ENCODE measurements around the gene TNIK.
"Not testable (repeated sequence)": the region's sequence is repeated elsewhere in the genome, so short reads cannot be mapped to it uniquely, and the experiment has no call there.

Gene TNIK

GRCh38 chr3:171371354-171371753 lies 88.9 kb downstream of the TNIK start:
- no peak for TF ChIP-seq CTCF (IDR thresholded peaks at IDR 0.05)
- no peak overlapping the region for H3K27ac ChIP-seq
- no peak for DNase-seq (ENCODE audit: low spot score)
- H3K4me3 ChIP-seq, result no peak overlapping the region

GRCh38 chr3:171369156-171369555 lies 91.0 kb downstream of the TNIK start:
- no peak for DNase-seq (ENCODE audit: low spot score)
- no peak overlapping the region for H3K27ac ChIP-seq
- no peak overlapping the region for H3K4me3 ChIP-seq
- TF ChIP-seq CTCF (IDR thresholded peaks at IDR 0.05), result no peak

- H3K4me3 ChIP-seq; DNase-seq (ENCODE audit: low spot score): not testable (repeated sequence)
Observed at GRCh38 chr3:171366738-171367137, 93.5 kb downstream of the TNIK start.

GRCh38 chr3:171366043-171366442 lies 94.2 kb downstream of the TNIK start:
- no peak for TF ChIP-seq CTCF (IDR thresholded peaks at IDR 0.05)
- H3K27ac ChIP-seq, result no peak overlapping the region
- H3K4me3 ChIP-seq, result no peak overlapping the region
- no peak for DNase-seq (ENCODE audit: low spot score)

More at GRCh38 chr3:171366738-171367137, 93.5 kb downstream of the TNIK start:
- H3K27ac ChIP-seq, result not testable (repeated sequence)

- Histone ChIP-seq H3K4me3 (no peak overlapping the region), H3K27ac (no peak overlapping the region)
- TF ChIP-seq CTCF (IDR thresholded peaks at IDR 0.05), result no peak
- DNase-seq (ENCODE audit: low spot score), result no peak
Observed at GRCh38 chr3:171365489-171365888, 94.7 kb downstream of the TNIK start.

GRCh38 chr3:171364500-171364899 lies 95.7 kb downstream of the TNIK start:
- no peak overlapping the region for H3K27ac ChIP-seq
- H3K4me3 ChIP-seq, result no peak overlapping the region
- DNase-seq (ENCODE audit: low spot score), result no peak
- no peak for TF ChIP-seq CTCF (IDR thresholded peaks at IDR 0.05)

- Histone ChIP-seq H3K27ac (no peak overlapping the region), H3K4me3 (no peak overlapping the region)
- DNase-seq (ENCODE audit: low spot score), result no peak
- no peak for TF ChIP-seq CTCF (IDR thresholded peaks at IDR 0.05)
Observed at GRCh38 chr3:171363202-171363601, 97.0 kb downstream of the TNIK start.

- no peak overlapping the region for H3K27ac ChIP-seq
- DNase-seq (ENCODE audit: low spot score), result no peak
- H3K4me3 ChIP-seq, result no peak overlapping the region
- no peak for TF ChIP-seq CTCF (IDR thresholded peaks at IDR 0.05)
Observed at GRCh38 chr3:171362575-171362974, 97.6 kb downstream of the TNIK start.

Measured in coronary artery (tissue), 2 donors.